ENCODE data around the gene KDM4C.

DNA sequence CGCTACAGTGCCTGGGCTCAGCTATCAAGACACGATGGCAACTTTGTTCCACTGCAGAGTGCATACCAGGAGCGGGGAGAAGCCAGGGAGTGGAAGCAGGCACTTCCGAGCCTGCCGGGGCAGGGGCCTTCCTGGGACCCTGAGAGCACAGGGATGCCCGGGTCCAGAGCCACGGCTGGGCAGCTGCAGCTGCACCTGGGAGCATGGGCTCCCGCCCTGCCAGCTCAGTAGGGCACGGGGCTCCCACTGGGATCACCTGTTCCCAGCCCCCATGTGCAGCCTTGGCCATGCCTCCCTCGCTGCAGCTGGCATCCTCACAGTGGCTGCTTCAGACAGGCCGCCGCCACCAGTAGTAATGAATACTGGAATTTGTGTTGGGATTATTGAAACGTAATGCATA lies 391.5 kb downstream of the KDM4C start:
- TF ChIP-seq, protein P1, sequence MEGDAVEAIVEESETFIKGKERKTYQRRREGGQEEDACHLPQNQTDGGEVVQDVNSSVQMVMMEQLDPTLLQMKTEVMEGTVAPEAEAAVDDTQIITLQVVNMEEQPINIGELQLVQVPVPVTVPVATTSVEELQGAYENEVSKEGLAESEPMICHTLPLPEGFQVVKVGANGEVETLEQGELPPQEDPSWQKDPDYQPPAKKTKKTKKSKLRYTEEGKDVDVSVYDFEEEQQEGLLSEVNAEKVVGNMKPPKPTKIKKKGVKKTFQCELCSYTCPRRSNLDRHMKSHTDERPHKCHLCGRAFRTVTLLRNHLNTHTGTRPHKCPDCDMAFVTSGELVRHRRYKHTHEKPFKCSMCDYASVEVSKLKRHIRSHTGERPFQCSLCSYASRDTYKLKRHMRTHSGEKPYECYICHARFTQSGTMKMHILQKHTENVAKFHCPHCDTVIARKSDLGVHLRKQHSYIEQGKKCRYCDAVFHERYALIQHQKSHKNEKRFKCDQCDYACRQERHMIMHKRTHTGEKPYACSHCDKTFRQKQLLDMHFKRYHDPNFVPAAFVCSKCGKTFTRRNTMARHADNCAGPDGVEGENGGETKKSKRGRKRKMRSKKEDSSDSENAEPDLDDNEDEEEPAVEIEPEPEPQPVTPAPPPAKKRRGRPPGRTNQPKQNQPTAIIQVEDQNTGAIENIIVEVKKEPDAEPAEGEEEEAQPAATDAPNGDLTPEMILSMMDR (IDR thresholded peaks at IDR 0.05) = no peak
- no peak for TF ChIP-seq POLR2A (IDR thresholded peaks at IDR 0.05; ENCODE audit: low read depth)
